GM21367 (cell line): Measurements from ENCODE around the gene THSD7B.

Source experiments
- ATAC-seq: cut with Tn5 transposase; IDR thresholded peaks from one replicate; pipeline ENCODE4 v1.9.1; 2021; ENCODE audit not compliant: unreplicated experiment

Gene THSD7B

GRCh38 chr2:136818839-136819238 is 53.5 kb downstream of the THSD7B start:
- no peak for ATAC-seq

GRCh38 chr2:136823291-136823690 is 57.9 kb downstream of the THSD7B start:
- ATAC-seq = no peak

GRCh38 chr2:136828162-136828561 is 62.8 kb downstream of the THSD7B start:
- ATAC-seq = no peak

GRCh38 chr2:136828774-136829173 is 63.4 kb downstream of the THSD7B start:
- no peak for ATAC-seq

- no peak for ATAC-seq
Measured at GRCh38 chr2:136844546-136844945, 79.2 kb downstream of the THSD7B start.

GRCh38 chr2:136858656-136859055 is 93.3 kb downstream of the THSD7B start:
- no peak for ATAC-seq

GRCh38 chr2:136860443-136860958 is 95.2 kb downstream of the THSD7B start:
- no peak for ATAC-seq

- ATAC-seq = no peak
Measured at GRCh38 chr2:136863468-136863867, 98.1 kb downstream of the THSD7B start.

- no peak for ATAC-seq
Measured at GRCh38 chr2:136863874-136864273, 98.5 kb downstream of the THSD7B start.

- no peak for ATAC-seq
Measured at GRCh38 chr2:136871424-136871823, 106.1 kb downstream of the THSD7B start.

GRCh38 chr2:136874258-136874657 is 108.9 kb downstream of the THSD7B start:
- no peak for ATAC-seq

- ATAC-seq = no peak
Measured at GRCh38 chr2:136891100-136891499, 125.8 kb downstream of the THSD7B start.

- ATAC-seq = no peak
Measured at GRCh38 chr2:136894007-136894634, 128.8 kb downstream of the THSD7B start.

GRCh38 chr2:136901732-136902131 is 136.4 kb downstream of the THSD7B start:
- ATAC-seq = no peak

- no peak for ATAC-seq
Measured at GRCh38 chr2:136905779-136906178, 140.4 kb downstream of the THSD7B start.

- no peak for ATAC-seq
Measured at GRCh38 chr2:136909777-136910176, 144.4 kb downstream of the THSD7B start.

- ATAC-seq = no peak
Measured at GRCh38 chr2:136916131-136916530, 150.8 kb downstream of the THSD7B start.

- no peak for ATAC-seq
Measured at GRCh38 chr2:136917411-136917881, 152.1 kb downstream of the THSD7B start.

GRCh38 chr2:136919682-136920081 is 154.3 kb downstream of the THSD7B start:
- no peak for ATAC-seq

GRCh38 chr2:136920652-136921333 is 155.4 kb downstream of the THSD7B start:
- no peak for ATAC-seq

- ATAC-seq = no peak
Measured at GRCh38 chr2:136927156-136927555, 161.8 kb downstream of the THSD7B start.

- no peak for ATAC-seq
Measured at GRCh38 chr2:136929531-136929930, 164.2 kb downstream of the THSD7B start.
